ENCODE results near the gene SH3PXD2A.

The SH3PXD2A gene

GRCh38 chr10:103879409-103879808 lies 24.0 kb upstream of the SH3PXD2A start:
- no peak for DNase-seq (ENCODE audit: low read depth in 3 of 3, low spot score in 1 of 3)

DNA sequence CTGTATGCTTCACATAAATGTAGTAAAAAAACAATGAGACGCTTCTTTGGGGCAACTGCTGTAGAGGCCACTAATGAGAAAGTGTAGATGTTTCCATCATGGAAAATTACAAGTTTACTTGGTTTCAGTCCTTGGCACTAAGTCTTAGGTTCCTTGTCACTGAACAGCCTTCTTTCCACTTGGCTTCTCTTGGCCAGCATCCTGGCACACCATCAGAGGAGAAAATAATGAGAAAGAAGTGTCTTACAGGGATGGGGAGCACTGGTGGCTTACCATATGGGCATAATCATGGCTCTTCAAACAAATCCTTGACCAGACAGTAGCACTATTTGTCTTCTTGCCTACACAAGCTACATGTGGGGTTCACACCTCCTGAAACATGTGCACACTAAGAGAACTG lies 22.5 kb upstream of the SH3PXD2A start:
- no peak for DNase-seq (ENCODE audit: low read depth in 3 of 3, low spot score in 1 of 3)

DNA sequence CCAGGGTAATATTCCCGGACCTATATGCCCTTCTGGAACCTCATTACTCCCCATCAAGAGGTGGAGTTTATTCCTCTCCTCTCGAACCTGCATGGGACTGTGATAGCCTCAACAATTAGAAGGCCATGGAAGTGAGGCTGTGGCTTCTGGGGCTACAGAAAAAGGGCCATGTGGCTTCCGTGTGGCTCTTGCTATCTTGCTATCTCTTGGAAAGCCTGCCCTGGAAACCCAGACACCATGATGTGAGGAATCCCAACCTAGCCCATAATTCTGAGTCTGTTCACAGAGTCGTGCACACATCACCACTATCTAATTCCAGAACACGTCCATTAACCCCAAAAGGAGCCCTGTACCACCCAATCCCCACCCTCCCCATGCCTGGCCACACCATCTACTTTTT lies 20.8 kb upstream of the SH3PXD2A start:
- no peak for DNase-seq (ENCODE audit: low read depth in 3 of 3, low spot score in 1 of 3)

DNA sequence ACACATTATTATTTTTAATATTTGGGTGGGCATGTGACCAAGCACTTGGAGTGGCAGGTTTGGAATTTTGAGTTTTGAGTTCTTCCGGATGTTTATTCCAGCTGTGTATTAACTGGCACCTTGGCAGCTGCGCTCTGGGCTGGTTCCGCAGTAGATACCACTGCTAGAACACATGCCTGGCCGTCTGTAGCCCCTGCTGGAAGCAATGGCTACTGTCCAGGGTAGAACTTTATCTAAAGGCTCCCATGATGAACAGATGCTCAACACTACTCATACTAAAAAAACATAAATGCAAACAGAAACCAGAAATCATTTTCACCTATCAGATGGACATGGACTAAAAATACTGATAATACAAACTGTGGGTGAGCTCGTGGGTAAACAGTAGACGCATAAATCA lies 19.4 kb upstream of the SH3PXD2A start:
- no peak for DNase-seq (ENCODE audit: low read depth in 3 of 3, low spot score in 1 of 3)

- DNase-seq (ENCODE audit: low read depth in 3 of 3, low spot score in 1 of 3): no peak
Measured at GRCh38 chr10:103872137-103872931, 17.0 kb upstream of the SH3PXD2A start.

DNA sequence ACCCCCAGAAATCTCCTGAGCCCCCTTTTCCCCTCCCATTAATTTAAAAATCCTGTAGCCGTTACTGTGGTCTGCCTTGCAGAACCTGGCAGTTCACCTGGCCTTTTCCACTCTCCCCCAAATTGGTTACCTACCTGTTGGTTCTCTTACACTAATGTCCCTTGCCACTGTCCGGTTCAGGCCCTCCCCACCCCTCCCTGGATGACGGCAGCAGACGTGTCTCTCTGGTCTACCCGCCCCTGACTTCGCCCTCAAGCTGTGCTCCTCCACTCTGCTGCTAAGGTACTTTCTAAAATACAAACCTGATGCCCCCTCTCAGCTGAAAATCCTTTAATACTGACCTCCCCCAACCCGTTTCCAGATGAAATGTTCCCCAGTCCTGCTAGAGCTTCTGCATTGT lies 15.6 kb upstream of the SH3PXD2A start:
- DNase-seq (ENCODE audit: low read depth in 3 of 3, low spot score in 1 of 3): no peak

DNA sequence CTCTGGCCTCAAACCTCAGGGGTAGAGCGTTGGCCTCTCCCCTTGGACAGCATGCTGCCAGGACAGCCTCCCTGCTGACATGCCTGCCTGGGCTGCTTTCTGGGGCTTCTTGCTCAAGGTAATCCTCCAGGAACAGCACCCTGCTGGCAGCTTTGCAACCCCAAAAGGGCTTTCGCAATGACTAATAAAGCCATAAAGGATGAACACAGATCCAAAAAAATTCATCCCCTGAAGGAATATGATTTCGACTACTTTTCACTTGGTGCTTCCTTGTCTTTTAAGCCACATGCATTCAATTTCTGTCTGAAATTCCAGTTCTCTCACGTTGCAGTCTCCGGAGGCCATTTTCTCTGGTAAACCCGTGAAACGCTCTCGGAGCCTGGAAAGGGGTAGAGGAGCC lies 15.1 kb upstream of the SH3PXD2A start:
- no peak for DNase-seq (ENCODE audit: low read depth in 3 of 3, low spot score in 1 of 3)

GRCh38 chr10:103869336-103869735 lies 14.0 kb upstream of the SH3PXD2A start:
- DNase-seq (ENCODE audit: low read depth in 3 of 3, low spot score in 1 of 3): no peak

DNA sequence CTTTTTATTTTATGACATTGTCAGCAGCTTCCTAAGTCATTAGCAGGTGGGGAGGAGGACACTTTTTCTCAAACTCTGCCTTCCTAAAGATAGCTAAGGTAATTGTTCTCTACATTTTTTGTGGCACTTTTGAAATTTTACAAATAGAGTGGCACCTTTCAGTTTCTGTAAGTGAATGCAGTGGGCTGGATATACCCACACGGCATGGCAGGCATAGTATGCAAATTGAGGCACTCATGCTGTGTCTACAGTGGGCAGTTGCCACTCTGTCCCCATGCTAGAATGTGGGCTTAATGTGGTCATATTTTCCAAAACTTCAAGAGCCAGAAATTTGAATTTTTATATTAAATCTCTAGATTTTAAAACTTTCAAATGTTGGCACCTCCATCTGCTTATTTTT lies 12.8 kb upstream of the SH3PXD2A start:
- DNase-seq (ENCODE audit: low read depth in 3 of 3, low spot score in 1 of 3): no peak

DNA sequence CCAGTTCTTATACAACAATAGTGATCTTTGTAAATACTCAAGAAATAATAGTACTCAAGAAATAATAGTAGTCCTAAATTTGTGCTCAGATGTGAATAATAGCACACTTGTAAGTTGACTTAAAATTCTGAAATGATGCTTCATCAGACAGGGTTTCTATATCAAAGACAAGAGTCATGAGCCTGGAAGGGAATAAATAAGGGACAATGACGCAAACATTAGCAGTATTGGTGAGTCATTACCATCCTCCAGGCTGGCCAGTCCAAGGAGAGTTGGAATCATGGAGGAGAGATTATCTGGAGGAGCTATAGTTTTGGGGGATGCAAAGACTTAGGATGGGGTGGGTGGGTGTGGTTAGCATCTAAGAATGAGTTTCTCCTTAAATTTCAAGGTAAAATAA lies 6.1 kb upstream of the SH3PXD2A start:
- no peak for DNase-seq (ENCODE audit: low read depth in 3 of 3, low spot score in 1 of 3)

DNA sequence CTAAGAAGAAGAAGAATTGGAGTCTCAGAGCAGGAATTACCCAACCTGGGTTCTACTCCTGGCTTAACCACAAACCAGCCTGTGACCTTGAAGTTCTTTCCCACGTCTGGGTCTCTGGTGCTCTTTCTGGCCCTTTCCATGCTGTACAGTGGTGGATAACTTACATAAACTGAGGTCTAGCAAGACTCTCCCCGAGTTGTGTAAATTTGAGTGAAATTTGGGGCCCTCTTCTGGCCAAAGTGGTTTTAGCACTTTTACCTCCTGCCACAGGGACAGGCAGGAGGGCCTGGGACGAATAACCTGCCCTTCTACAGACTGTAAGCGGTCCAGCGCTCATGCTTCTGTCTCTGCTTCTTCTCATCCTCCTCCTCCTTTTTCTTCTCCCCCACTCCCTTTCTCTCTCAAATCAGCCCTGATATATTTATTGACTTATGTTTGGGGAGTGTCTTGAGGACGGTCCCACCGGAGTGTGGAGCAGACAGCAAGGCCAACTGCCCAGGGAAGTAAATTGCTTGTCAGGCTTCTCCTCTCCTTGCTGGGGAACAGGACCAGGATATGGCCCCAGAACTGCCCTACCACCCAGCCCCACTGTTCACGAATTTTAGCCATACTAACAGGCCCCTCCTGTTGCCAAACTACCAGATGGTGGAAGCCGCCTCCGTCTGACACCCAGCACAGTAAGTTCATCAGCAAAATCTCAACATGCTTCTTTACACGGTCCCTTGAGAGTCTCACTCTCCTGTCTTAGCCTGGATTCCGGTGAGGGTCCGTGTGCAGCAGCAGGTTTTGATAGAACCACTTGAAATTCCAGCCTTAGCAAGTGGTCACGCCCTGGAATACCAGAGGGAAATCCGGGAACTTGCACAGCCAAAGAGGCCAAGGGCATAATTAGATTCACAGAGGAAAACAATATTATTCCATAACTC lies 4.0 kb upstream of the SH3PXD2A start:
- peak in 2 of 3 donors; percentile 21 to 25 for DNase-seq (ENCODE audit: low read depth in 3 of 3, low spot score in 1 of 3)

GRCh38 chr10:103858360-103858759 lies 3.0 kb upstream of the SH3PXD2A start:
- no peak for DNase-seq (ENCODE audit: low read depth in 3 of 3, low spot score in 1 of 3)

- no peak for DNase-seq (ENCODE audit: low read depth in 3 of 3, low spot score in 1 of 3)
Measured at GRCh38 chr10:103856797-103857170, 1.4 kb upstream of the SH3PXD2A start.

- no peak for DNase-seq (ENCODE audit: low read depth in 3 of 3, low spot score in 1 of 3)
Measured at GRCh38 chr10:103855852-103856796, 748 bp upstream of the SH3PXD2A start.

DNA sequence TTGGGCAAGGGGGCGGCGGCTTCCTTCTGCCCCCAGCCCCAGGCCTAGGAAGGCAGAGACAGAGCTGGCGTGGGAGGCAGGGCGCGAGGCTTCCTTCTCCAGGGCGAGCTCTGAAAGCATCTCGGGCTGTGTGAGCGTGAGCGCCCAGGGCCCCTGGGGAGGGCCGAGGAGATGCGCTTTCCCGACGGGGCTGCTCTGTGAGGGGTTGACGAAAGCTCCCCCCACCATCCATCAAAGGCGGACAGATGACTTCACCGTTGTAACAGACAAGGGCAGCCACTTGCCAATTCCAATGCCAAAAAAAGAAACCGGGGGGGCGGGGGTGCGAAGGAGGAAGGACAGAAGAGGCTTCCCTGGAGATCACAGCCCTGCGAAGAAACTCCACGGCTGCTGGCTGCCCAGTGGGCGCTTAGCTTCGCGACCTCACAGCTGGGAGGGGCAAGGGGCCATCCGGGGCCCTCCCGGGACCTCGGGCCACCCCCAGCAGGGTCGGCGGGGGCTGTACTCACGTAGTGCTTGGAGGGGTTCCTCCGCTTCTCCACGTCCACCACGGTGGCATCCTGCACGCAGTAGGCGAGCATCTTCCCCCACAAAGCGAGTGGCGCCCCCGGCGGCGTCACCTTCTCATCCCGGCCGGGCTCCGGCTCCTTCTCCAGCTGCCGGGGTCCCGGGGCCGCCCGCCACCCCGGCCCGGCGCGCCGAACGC lies 537 bp downstream of the SH3PXD2A start:
- no peak for DNase-seq (ENCODE audit: low read depth in 3 of 3, low spot score in 1 of 3)

GRCh38 chr10:103854265-103854685 lies 1.1 kb downstream of the SH3PXD2A start:
- DNase-seq (ENCODE audit: low read depth in 3 of 3, low spot score in 1 of 3): no peak

DNA sequence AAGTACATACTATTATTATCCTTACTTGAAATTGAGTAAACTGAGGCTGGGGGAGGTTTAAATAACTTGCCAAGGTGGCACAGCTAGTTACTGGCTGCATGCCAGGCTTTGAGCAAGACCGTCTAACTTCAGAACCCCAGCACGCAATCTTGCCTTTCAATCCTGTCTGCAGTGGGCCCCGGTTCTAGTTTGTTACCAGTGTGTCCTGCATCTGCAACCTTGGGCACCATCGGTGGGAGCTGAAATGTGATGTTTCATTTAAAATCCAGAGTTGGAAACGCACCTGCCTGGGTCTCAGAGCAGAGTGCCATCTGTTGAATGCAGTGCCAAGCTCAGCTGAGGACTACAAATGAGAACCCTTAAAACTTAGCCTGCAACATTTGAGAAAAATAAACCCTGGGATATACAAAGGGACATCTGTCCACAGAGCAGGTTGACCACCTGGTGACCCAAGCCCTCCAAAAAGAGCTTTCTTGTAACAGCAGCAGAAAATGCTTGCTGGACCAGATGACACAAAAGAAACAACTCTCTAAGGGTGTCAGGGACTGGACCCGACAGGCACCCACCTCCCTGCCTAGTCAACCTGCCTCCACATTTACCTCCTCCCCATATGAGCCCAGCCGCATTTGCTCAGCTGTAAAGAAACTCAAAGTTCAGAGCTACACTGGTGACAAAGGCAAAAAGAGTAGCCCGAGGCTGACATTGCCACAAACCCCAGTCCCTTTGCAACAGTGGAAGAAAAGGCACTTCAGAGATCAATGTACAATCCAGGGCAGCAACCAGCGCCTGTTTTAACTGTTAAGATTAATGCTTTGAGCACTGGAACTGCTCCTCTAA lies 1.7 kb downstream of the SH3PXD2A start:
- no peak for DNase-seq (ENCODE audit: low read depth in 3 of 3, low spot score in 1 of 3)

GRCh38 chr10:103852856-103853255 lies 2.5 kb downstream of the SH3PXD2A start:
- no peak for DNase-seq (ENCODE audit: low read depth in 3 of 3, low spot score in 1 of 3)

GRCh38 chr10:103852189-103852711 lies 3.1 kb downstream of the SH3PXD2A start:
- DNase-seq (ENCODE audit: low read depth in 3 of 3, low spot score in 1 of 3): no peak
